ENCODE results near the gene PLA2G3. TPM values are rescaled to one million over a fixed set of nuclear protein-coding genes. Genes with fewer than 3 reads are reported as not detected.
"Not testable (repeated sequence)": the region's sequence is repeated elsewhere in the genome, so short reads cannot be mapped to it uniquely, and the experiment has no call there.

The PLA2G3 gene, protein sequence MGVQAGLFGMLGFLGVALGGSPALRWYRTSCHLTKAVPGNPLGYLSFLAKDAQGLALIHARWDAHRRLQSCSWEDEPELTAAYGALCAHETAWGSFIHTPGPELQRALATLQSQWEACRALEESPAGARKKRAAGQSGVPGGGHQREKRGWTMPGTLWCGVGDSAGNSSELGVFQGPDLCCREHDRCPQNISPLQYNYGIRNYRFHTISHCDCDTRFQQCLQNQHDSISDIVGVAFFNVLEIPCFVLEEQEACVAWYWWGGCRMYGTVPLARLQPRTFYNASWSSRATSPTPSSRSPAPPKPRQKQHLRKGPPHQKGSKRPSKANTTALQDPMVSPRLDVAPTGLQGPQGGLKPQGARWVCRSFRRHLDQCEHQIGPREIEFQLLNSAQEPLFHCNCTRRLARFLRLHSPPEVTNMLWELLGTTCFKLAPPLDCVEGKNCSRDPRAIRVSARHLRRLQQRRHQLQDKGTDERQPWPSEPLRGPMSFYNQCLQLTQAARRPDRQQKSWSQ
- not detected for total RNA-seq

GRCh38 chr22:31139866-31140716, at the start of gene PLA2G3:
TSS of gene PLA2G3 (minus strand) at chr22:31140508. CDS start at chr22:31140354, 154 bp downstream.
- CTCF ChIA-PET = no interaction called here
- no peak for ATAC-seq
- H3K27me3 Mint-ChIP-seq = peaks cover 4% of the 10 kb centered on the region
- H3K4me3 Mint-ChIP-seq = no peak within 1 kb of the TSS
- no peaks in the 10 kb centered on the region for H3K36me3 Mint-ChIP-seq
- DNase-seq = no peak
- no peak within 1 kb of the TSS for H3K27ac Mint-ChIP-seq
- peaks cover 5% of the 10 kb centered on the region for H3K4me1 Mint-ChIP-seq
- no peaks in the 10 kb centered on the region for H3K9me3 Mint-ChIP-seq (ENCODE audit: low read depth)

- no peak for DNase-seq
- Mint-ChIP-seq H3K4me3 (no peak overlapping the region), H3K27ac (no peak overlapping the region), H3K9me3 (ENCODE audit: low read depth) (no peaks in the 10 kb centered on the region), H3K36me3 (peaks cover 19% of the 10 kb centered on the region), H3K4me1 (no peaks in the 10 kb centered on the region), H3K27me3 (no peaks in the 10 kb centered on the region)
- CTCF ChIA-PET = no interaction called here
- ATAC-seq = no peak
Observed at GRCh38 chr22:31187627-31188026, 47.3 kb upstream of the PLA2G3 start.

- no peaks in the 10 kb centered on the region for H3K9me3 Mint-ChIP-seq (ENCODE audit: low read depth)
- H3K36me3 Mint-ChIP-seq = peaks cover 28% of the 10 kb centered on the region
- no peak overlapping the region for H3K4me3 Mint-ChIP-seq
- H3K4me1 Mint-ChIP-seq = no peaks in the 10 kb centered on the region
- no peak for ATAC-seq
- no peak overlapping the region for H3K27ac Mint-ChIP-seq
- CTCF ChIA-PET = no interaction called here
- H3K27me3 Mint-ChIP-seq = no peaks in the 10 kb centered on the region
- DNase-seq = no peak
Observed at GRCh38 chr22:31185056-31185455, 44.7 kb upstream of the PLA2G3 start.

GRCh38 chr22:31184015-31184414, 43.7 kb upstream of the PLA2G3 start:
- no peak overlapping the region for H3K4me3 Mint-ChIP-seq
- peaks cover 25% of the 10 kb centered on the region for H3K36me3 Mint-ChIP-seq
- DNase-seq (no peak), ATAC-seq (no peak)
- CTCF ChIA-PET = no interaction called here
- no peaks in the 10 kb centered on the region for H3K4me1 Mint-ChIP-seq
- H3K27me3 Mint-ChIP-seq = no peaks in the 10 kb centered on the region
- H3K9me3 Mint-ChIP-seq (ENCODE audit: low read depth) = no peaks in the 10 kb centered on the region
- no peak overlapping the region for H3K27ac Mint-ChIP-seq

DNA sequence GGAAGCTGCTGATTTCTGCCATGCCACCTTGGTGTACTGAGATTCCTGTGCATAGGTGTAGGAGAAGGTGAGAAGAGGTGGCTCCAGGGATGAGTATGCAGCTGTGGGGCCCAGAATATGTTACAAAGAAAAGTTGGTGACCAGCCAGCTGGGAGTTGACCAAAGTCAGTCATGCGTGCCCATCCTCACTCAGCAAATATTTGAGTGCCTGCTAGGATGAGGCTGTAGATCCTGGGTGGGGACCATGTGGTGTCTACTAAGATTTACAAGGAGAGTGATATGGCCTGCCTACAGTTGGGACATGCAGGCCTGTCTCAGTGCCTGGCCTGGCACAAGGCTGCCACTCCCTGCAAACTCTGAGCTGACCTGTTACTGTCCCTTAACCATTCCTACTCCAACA, 39.0 kb upstream of the PLA2G3 start:
- Mint-ChIP-seq H3K9me3 (ENCODE audit: low read depth) (no peaks in the 10 kb centered on the region), H3K4me1 (no peaks in the 10 kb centered on the region), H3K27ac (no peak overlapping the region), H3K27me3 (no peaks in the 10 kb centered on the region), H3K36me3 (peaks cover 16% of the 10 kb centered on the region), H3K4me3 (no peak overlapping the region)
- DNase-seq (no peak), ATAC-seq (no peak)
- CTCF ChIA-PET = no interaction called here

- CTCF ChIA-PET = no interaction called here
- no peak overlapping the region for H3K27ac Mint-ChIP-seq
- H3K27me3 Mint-ChIP-seq = no peaks in the 10 kb centered on the region
- ATAC-seq (no peak), DNase-seq (no peak)
- H3K4me3 Mint-ChIP-seq = no peak overlapping the region
- peaks cover 14% of the 10 kb centered on the region for H3K36me3 Mint-ChIP-seq
- H3K4me1 Mint-ChIP-seq = peaks cover 3% of the 10 kb centered on the region
- no peaks in the 10 kb centered on the region for H3K9me3 Mint-ChIP-seq (ENCODE audit: low read depth)
Observed at GRCh38 chr22:31178859-31179258, 38.6 kb upstream of the PLA2G3 start.

GRCh38 chr22:31177420-31178162, 37.3 kb upstream of the PLA2G3 start:
- Mint-ChIP-seq H3K36me3 (peaks cover 10% of the 10 kb centered on the region), H3K4me3 (no peak overlapping the region), H3K9me3 (ENCODE audit: low read depth) (no peaks in the 10 kb centered on the region), H3K4me1 (peaks cover 13% of the 10 kb centered on the region), H3K27ac (no peak overlapping the region), H3K27me3 (no peaks in the 10 kb centered on the region)
- CTCF ChIA-PET = interaction anchor here (0.7 kb wide), 1 partner anchor 93 kb away, joined by 3 read pairs; no protein-coding TSS in a partner anchor
- DNase-seq (no peak), ATAC-seq (no peak)

DNA sequence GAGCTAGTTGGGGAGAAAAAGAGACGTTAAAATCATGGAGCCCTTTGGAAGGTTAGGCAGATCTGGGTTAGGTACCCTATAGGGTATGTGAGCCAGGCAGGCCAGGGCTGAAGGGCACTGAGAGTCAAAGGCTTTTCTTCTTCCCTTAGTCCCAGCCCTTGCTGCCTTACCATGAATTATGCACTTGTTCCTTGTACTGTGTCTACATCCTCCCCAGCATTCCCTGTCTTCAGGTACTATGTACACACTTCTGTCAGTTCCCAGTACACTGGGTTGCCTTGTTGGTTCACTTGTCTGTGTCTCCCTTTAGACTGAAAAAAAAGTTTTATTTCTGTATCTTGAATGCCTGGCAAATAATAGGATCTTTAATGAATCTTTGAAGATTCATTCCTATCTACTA, 36.6 kb upstream of the PLA2G3 start:
- Mint-ChIP-seq H3K27me3 (no peaks in the 10 kb centered on the region), H3K36me3 (peaks cover 8% of the 10 kb centered on the region), H3K4me1 (peaks cover 16% of the 10 kb centered on the region), H3K4me3 (no peak overlapping the region), H3K9me3 (ENCODE audit: low read depth) (no peaks in the 10 kb centered on the region), H3K27ac (no peak overlapping the region)
- CTCF ChIA-PET = no interaction called here
- ATAC-seq (no peak), DNase-seq (no peak)

GRCh38 chr22:31173386-31174145, 33.3 kb upstream of the PLA2G3 start:
- H3K36me3 Mint-ChIP-seq = peaks cover 3% of the 10 kb centered on the region
- H3K9me3 Mint-ChIP-seq (ENCODE audit: low read depth) = no peaks in the 10 kb centered on the region
- CTCF ChIA-PET = interaction anchor here (0.9 to 1.0 kb wide), 2 partner anchors 9 to 15 kb away, joined by 3 read pairs; no protein-coding TSS in a partner anchor
- no peak overlapping the region for H3K27ac Mint-ChIP-seq
- H3K4me3 Mint-ChIP-seq = no peak overlapping the region
- H3K4me1 Mint-ChIP-seq = peaks cover 18% of the 10 kb centered on the region
- DNase-seq = no peak
- ATAC-seq = peak; percentile 61
- H3K27me3 Mint-ChIP-seq = no peaks in the 10 kb centered on the region

DNA sequence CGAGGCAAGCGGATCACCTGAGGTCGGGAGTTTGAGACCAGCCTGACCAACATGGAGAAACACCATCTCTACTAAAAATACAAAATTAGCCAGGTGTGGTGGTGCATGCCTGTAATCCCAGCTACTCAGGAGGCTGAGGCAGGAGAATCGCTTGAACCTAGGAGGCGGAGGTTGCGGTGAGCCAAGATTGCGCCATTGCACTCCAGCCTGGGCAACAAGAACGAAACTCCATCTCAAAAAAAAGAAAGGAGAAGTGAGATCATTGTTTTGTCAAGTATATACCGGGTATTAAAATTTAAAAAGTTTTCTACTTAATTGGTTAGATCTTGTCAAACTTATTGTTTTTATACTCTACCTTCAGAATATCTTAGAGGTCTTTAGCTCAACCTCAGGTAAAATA, 31.4 kb upstream of the PLA2G3 start:
- H3K36me3 Mint-ChIP-seq; H3K4me3 Mint-ChIP-seq; DNase-seq; H3K9me3 Mint-ChIP-seq (ENCODE audit: low read depth); H3K27me3 Mint-ChIP-seq; H3K27ac Mint-ChIP-seq; ATAC-seq: not testable (repeated sequence)
- H3K4me1 Mint-ChIP-seq = peaks cover 19% of the 10 kb centered on the region
- CTCF ChIA-PET = interaction anchor here (0.8 kb wide), 1 partner anchor 36 kb away, joined by 3 read pairs; no protein-coding TSS in a partner anchor

- ATAC-seq (no peak), DNase-seq (no peak)
- CTCF ChIA-PET = interaction anchor here (0.8 to 0.9 kb wide), 2 partner anchors 18 to 36 kb away, joined by 3 to 4 read pairs; no protein-coding TSS in a partner anchor
- Mint-ChIP-seq H3K9me3 (ENCODE audit: low read depth) (no peaks in the 10 kb centered on the region), H3K27ac (no peak overlapping the region), H3K36me3 (peaks cover 9% of the 10 kb centered on the region), H3K4me1 (peaks cover 19% of the 10 kb centered on the region), H3K4me3 (no peak overlapping the region), H3K27me3 (no peaks in the 10 kb centered on the region)
Observed at GRCh38 chr22:31170971-31171370, 30.7 kb upstream of the PLA2G3 start.

GRCh38 chr22:31162015-31162765, 21.9 kb upstream of the PLA2G3 start:
- ATAC-seq (no peak), DNase-seq (no peak)
- Mint-ChIP-seq H3K27me3 (peaks cover 4% of the 10 kb centered on the region), H3K4me1 (peaks cover 28% of the 10 kb centered on the region), H3K36me3 (peaks cover 6% of the 10 kb centered on the region), H3K4me3 (peak overlapping the region; percentile 15), H3K27ac (no peak overlapping the region), H3K9me3 (ENCODE audit: low read depth) (no peaks in the 10 kb centered on the region)
- CTCF ChIA-PET = interaction anchor here (0.9 to 2.7 kb wide), 8 partner anchors 9 to 151 kb away, joined by 3 to 11 read pairs (median 3); partner anchors contain the start of gene SELENOM

All from activated CD8-positive, alpha-beta memory T cell treated with anti-CD3 and anti-CD28 coated beads, Interleukin-2, amount 10 ng/mL, durations not matched to agents 7 days and 5 days (primary cell).